IMR-90 (cell line): ENCODE results near the gene FLT1.

ENCODE experiments used
- RAD21 ChIP-seq: IDR thresholded peaks from 2 replicates; pipeline ENCODE4 v1.6.1; 2012; ENCODE audit warnings: low read length, improper control_type of control experiment
- TF ChIP-seq, protein P1 (sequence below): conservative IDR thresholded peaks from 2 replicates; pipeline ENCODE4 v1.5.1; 2012; ENCODE audit warnings: mild to moderate bottlenecking, low read depth, low read length, improper control_type of control experiment

GRCh38 chr13:28485097-28485496, 9.8 kb downstream of the FLT1 start:
- no peak for TF ChIP-seq RAD21
- TF ChIP-seq, protein P1, sequence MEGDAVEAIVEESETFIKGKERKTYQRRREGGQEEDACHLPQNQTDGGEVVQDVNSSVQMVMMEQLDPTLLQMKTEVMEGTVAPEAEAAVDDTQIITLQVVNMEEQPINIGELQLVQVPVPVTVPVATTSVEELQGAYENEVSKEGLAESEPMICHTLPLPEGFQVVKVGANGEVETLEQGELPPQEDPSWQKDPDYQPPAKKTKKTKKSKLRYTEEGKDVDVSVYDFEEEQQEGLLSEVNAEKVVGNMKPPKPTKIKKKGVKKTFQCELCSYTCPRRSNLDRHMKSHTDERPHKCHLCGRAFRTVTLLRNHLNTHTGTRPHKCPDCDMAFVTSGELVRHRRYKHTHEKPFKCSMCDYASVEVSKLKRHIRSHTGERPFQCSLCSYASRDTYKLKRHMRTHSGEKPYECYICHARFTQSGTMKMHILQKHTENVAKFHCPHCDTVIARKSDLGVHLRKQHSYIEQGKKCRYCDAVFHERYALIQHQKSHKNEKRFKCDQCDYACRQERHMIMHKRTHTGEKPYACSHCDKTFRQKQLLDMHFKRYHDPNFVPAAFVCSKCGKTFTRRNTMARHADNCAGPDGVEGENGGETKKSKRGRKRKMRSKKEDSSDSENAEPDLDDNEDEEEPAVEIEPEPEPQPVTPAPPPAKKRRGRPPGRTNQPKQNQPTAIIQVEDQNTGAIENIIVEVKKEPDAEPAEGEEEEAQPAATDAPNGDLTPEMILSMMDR: no peak
